ENCODE measurements around the gene KLF2. TPM values are rescaled to one million over a fixed set of nuclear protein-coding genes. Genes with fewer than 3 reads are reported as not detected.

The KLF2 gene
- total RNA-seq, 1 experiment from 2014 or later: 0.77 TPM

DNA sequence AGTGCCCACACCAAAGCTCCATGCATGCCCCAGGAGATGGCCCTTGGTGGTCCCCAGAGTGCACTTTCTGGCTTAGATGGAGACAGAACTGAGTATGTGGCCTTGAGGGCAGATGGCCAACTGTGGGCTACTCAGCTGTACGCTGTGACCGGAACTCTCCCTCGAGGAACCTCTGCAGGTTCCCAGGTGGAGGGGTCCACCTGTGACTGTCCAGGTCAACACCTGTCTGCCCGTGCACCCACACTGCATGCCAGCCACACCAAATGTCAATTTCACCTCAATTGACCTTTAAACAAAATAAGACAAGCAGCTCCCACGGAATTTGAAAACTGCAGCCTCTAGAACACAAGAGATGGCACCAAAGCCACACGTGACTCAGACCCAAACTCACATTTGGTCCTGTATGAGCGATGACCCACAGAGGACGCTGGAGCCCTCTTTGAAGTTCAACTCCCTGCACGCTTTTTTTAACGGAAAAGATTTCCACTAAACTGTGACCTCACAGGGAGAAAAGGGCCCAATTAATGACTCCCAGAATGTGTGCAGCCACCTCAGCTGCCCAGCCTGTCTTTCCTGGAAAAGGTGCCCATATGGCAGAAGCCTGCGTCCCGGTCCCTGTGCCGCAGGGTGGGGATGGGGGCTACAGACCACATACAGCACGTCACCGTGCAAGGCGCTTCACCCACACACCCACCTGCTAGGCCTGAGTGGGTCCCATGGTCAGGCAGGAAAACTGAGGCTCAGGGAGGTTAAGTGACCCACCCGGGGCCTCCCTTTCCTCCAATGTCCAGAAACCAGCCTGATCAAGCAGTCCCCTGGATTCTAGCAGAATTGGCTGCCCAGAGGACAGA, 47.7 kb downstream of the KLF2 start:
- no TSS peak for BruUV-seq (replicated peaks)
- Histone ChIP-seq H3K27me3 (replicated peaks; ENCODE audit: control insufficient read depth, insufficient read depth, low read length) (no peaks in the 10 kb centered on the region), H3K9me3 (no peaks in the 10 kb centered on the region), H3K36me3 (ENCODE audit: control insufficient read depth, insufficient read depth, low read length) (peaks cover 7% of the 10 kb centered on the region), H3K4me1 (no peaks in the 10 kb centered on the region), H3K4me3 (ENCODE audit: low read depth, low read length) (no peak overlapping the region)
- Mint-ChIP-seq H3K27me3 (ENCODE audit: insufficient read depth, unreplicated experiment) (no peaks in the 10 kb centered on the region), H3K27ac (ENCODE audit: unreplicated experiment) (no peak overlapping the region), H3K4me3 (ENCODE audit: unreplicated experiment) (no peak overlapping the region), H3K36me3 (ENCODE audit: insufficient read depth, unreplicated experiment) (peaks cover 36% of the 10 kb centered on the region), H3K4me1 (ENCODE audit: low read depth, unreplicated experiment) (no peaks in the 10 kb centered on the region), H3K9me3 (ENCODE audit: unreplicated experiment) (no peaks in the 10 kb centered on the region)
- intact Hi-C loops (cut with micrococcal nuclease; ENCODE audit: unreplicated experiment): no loop called here
- TF ChIP-seq, protein P1, sequence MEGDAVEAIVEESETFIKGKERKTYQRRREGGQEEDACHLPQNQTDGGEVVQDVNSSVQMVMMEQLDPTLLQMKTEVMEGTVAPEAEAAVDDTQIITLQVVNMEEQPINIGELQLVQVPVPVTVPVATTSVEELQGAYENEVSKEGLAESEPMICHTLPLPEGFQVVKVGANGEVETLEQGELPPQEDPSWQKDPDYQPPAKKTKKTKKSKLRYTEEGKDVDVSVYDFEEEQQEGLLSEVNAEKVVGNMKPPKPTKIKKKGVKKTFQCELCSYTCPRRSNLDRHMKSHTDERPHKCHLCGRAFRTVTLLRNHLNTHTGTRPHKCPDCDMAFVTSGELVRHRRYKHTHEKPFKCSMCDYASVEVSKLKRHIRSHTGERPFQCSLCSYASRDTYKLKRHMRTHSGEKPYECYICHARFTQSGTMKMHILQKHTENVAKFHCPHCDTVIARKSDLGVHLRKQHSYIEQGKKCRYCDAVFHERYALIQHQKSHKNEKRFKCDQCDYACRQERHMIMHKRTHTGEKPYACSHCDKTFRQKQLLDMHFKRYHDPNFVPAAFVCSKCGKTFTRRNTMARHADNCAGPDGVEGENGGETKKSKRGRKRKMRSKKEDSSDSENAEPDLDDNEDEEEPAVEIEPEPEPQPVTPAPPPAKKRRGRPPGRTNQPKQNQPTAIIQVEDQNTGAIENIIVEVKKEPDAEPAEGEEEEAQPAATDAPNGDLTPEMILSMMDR (IDR thresholded peaks at IDR 0.05; ENCODE audit: insufficient read depth in 1 of 2, low read depth in 1 of 2, low read length in 1 of 2, severe bottlenecking in 1 of 2, unreplicated experiment in 1 of 2): no peak
- ChIA-PET CTCF (interaction anchor here (1.0 to 1.2 kb wide), 2 partner anchors 14 to 187 kb away, joined by 3 to 5 read pairs; partner anchors contain the start of gene FAM32A), POLR2A (no interaction called here)
- DNase-seq: no peak

DNA sequence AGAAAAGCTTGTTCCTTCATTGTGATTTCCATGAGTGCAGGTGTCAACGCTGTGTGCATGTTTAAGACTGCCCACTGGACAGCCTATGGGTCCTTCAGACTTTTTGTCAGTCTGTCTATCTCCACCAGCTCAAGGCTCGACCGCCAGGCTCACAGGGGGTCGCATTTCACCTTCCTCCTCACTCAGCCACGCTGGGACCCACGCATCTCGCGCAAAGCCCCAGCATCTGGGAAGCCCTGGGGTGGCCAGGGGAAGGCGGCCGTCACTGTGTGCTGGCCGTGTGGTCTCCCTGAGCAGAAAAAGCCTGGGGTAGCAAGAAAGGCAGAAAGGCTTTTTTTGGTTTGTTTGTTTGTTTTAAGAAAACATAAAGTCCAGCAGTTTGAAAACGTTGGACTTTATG, 48.5 kb downstream of the KLF2 start:
- peaks cover 36% of the 10 kb centered on the region for H3K36me3 Mint-ChIP-seq (ENCODE audit: insufficient read depth, unreplicated experiment)
- no peak for DNase-seq
- Histone ChIP-seq H3K9me3 (no peaks in the 10 kb centered on the region), H3K4me1 (no peaks in the 10 kb centered on the region), H3K36me3 (ENCODE audit: control insufficient read depth, insufficient read depth, low read length) (peaks cover 9% of the 10 kb centered on the region), H3K4me3 (ENCODE audit: low read depth, low read length) (no peak overlapping the region), H3K27me3 (replicated peaks; ENCODE audit: control insufficient read depth, insufficient read depth, low read length) (no peaks in the 10 kb centered on the region)
- POLR2A ChIA-PET: no interaction called here
- no peak overlapping the region for H3K4me3 Mint-ChIP-seq (ENCODE audit: unreplicated experiment)
- H3K4me1 Mint-ChIP-seq (ENCODE audit: low read depth, unreplicated experiment): no peaks in the 10 kb centered on the region
- no peaks in the 10 kb centered on the region for H3K27me3 Mint-ChIP-seq (ENCODE audit: insufficient read depth, unreplicated experiment)
- no peak overlapping the region for H3K27ac Mint-ChIP-seq (ENCODE audit: unreplicated experiment)
- TF ChIP-seq, protein P1 (IDR thresholded peaks at IDR 0.05; ENCODE audit: insufficient read depth in 1 of 2, low read depth in 1 of 2, low read length in 1 of 2, severe bottlenecking in 1 of 2, unreplicated experiment in 1 of 2): no peak
- CTCF ChIA-PET: interaction anchor here (0.6 to 1.2 kb wide), 2 partner anchors 13 to 116 kb away, joined by 3 to 4 read pairs; no protein-coding TSS in a partner anchor
- H3K9me3 Mint-ChIP-seq (ENCODE audit: unreplicated experiment): no peaks in the 10 kb centered on the region
- intact Hi-C loops (cut with micrococcal nuclease; ENCODE audit: unreplicated experiment): no loop called here
- BruUV-seq (replicated peaks): no TSS peak

DNA sequence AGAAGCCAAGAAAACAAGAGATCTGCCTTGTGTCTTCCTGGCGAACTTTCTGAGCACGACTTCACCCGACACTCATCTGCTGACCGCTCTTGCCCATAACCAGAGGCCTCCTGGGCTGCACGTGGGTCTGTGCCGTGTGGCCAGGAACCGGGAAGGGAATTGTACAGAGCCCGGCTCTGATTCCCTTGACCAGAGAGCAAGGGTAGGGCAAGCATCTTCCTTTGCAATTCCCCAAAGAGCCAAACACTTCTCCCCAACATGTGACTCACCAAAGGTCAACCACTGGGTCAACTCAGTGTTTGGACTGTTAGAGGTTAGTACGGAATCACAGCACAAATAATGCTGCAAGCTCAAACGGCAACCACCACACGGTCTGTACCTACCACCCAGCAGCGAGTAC, 48.9 kb downstream of the KLF2 start:
- peaks cover 9% of the 10 kb centered on the region for H3K36me3 ChIP-seq (ENCODE audit: control insufficient read depth, insufficient read depth, low read length)
- ChIA-PET POLR2A (interaction anchor here (0.6 kb wide), 1 partner anchor 120 kb away, joined by 9 read pairs; no protein-coding TSS in a partner anchor), CTCF (interaction anchor here (0.6 kb wide), 1 partner anchor 117 kb away, joined by 4 read pairs; no protein-coding TSS in a partner anchor)
- DNase-seq: no peak
- no peaks in the 10 kb centered on the region for H3K4me1 ChIP-seq
- Mint-ChIP-seq H3K27me3 (ENCODE audit: insufficient read depth, unreplicated experiment) (no peaks in the 10 kb centered on the region), H3K27ac (ENCODE audit: unreplicated experiment) (no peak overlapping the region), H3K4me1 (ENCODE audit: low read depth, unreplicated experiment) (no peaks in the 10 kb centered on the region), H3K36me3 (ENCODE audit: insufficient read depth, unreplicated experiment) (peaks cover 36% of the 10 kb centered on the region), H3K4me3 (ENCODE audit: unreplicated experiment) (no peak overlapping the region), H3K9me3 (ENCODE audit: unreplicated experiment) (no peaks in the 10 kb centered on the region)
- no peaks in the 10 kb centered on the region for H3K27me3 ChIP-seq (replicated peaks; ENCODE audit: control insufficient read depth, insufficient read depth, low read length)
- intact Hi-C loops (cut with micrococcal nuclease; ENCODE audit: unreplicated experiment): no loop called here
- BruUV-seq (replicated peaks): no TSS peak
- H3K9me3 ChIP-seq: no peaks in the 10 kb centered on the region
- no peak overlapping the region for H3K4me3 ChIP-seq (ENCODE audit: low read depth, low read length)
- TF ChIP-seq, protein P1 (IDR thresholded peaks at IDR 0.05; ENCODE audit: insufficient read depth in 1 of 2, low read depth in 1 of 2, low read length in 1 of 2, severe bottlenecking in 1 of 2, unreplicated experiment in 1 of 2): no peak
